ES-I3 (cell line): ENCODE measurements around the gene MIER2.

Experiments used
- H3K36me3 ChIP-seq: 2 replicates; pipeline ENCODE4 v1.6.1; 2013; ENCODE audit warnings: mild to moderate bottlenecking, low read length, control low read depth, moderate library complexity; ENCODE audit not compliant: insufficient read depth
- H3K4me1 ChIP-seq: 2 replicates; pipeline ENCODE4 v1.6.1; 2013; ENCODE audit warnings: mild to moderate bottlenecking, control low read depth, low read length; ENCODE audit not compliant: insufficient read depth
- H3K9ac ChIP-seq: 2 replicates; pipeline ENCODE4 v1.6.1; 2013; ENCODE audit warnings: low read depth, mild to moderate bottlenecking, low read length, moderate library complexity
- H3K9me3 ChIP-seq: 2 replicates; pipeline ENCODE4 v1.6.1; 2013; ENCODE audit warnings: mild to moderate bottlenecking, low read length, moderate library complexity; ENCODE audit not compliant: control insufficient read depth, insufficient read depth

The MIER2 gene

GRCh38 chr19:339262-339887, 5.2 kb downstream of the MIER2 start:
- no peaks in the 10 kb centered on the region for H3K36me3 ChIP-seq

GRCh38 chr19:338421-338820, 6.2 kb downstream of the MIER2 start:
- no peak overlapping the region; the same call in 1 of the 2 replicates for H3K9ac ChIP-seq
- peaks cover 12% of the 10 kb centered on the region; the same call in 1 of the 2 replicates for H3K4me1 ChIP-seq
- H3K36me3 ChIP-seq = no peaks in the 10 kb centered on the region; the same call in 1 of the 2 replicates
- H3K9me3 ChIP-seq = no peaks in the 10 kb centered on the region

More at GRCh38 chr19:339262-339887, 5.2 kb downstream of the MIER2 start:
- Histone ChIP-seq H3K4me1 (peaks cover 12% of the 10 kb centered on the region; the same call in 1 of the 2 replicates), H3K9me3 (no peaks in the 10 kb centered on the region), H3K9ac (no peak overlapping the region)

GRCh38 chr19:336067-336614, 8.5 kb downstream of the MIER2 start:
- Histone ChIP-seq H3K4me1 (no peaks in the 10 kb centered on the region), H3K36me3 (no peaks in the 10 kb centered on the region; the same call in 1 of the 2 replicates), H3K9ac (no peak overlapping the region), H3K9me3 (no peaks in the 10 kb centered on the region)

- peaks cover 3% of the 10 kb centered on the region for H3K36me3 ChIP-seq
- H3K9me3 ChIP-seq = no peaks in the 10 kb centered on the region
Measured at GRCh38 chr19:335486-336066, 9.0 kb downstream of the MIER2 start.

GRCh38 chr19:335072-335471, 9.5 kb downstream of the MIER2 start:
- Histone ChIP-seq H3K9ac (no peak overlapping the region), H3K36me3 (peaks cover 4% of the 10 kb centered on the region), H3K9me3 (no peaks in the 10 kb centered on the region), H3K4me1 (no peaks in the 10 kb centered on the region)

More at GRCh38 chr19:335486-336066, 9.0 kb downstream of the MIER2 start:
- Histone ChIP-seq H3K9ac (no peak overlapping the region), H3K4me1 (no peaks in the 10 kb centered on the region)

GRCh38 chr19:334296-335071, 10.1 kb downstream of the MIER2 start:
- Histone ChIP-seq H3K4me1 (no peaks in the 10 kb centered on the region), H3K36me3 (peaks cover 5% of the 10 kb centered on the region), H3K9me3 (no peaks in the 10 kb centered on the region), H3K9ac (no peak overlapping the region)

- peaks cover 28% of the 10 kb centered on the region for H3K36me3 ChIP-seq
- H3K9ac ChIP-seq = no peak overlapping the region
- no peaks in the 10 kb centered on the region for H3K4me1 ChIP-seq
- 0 out of 2 replicates have a peak, but pooled peaks cover 4% of the 10 kb centered on the region for H3K9me3 ChIP-seq
Measured at GRCh38 chr19:330503-330902, 14.1 kb downstream of the MIER2 start.

- Histone ChIP-seq H3K4me1 (no peaks in the 10 kb centered on the region), H3K9ac (no peak overlapping the region), H3K9me3 (0 out of 2 replicates have a peak, but pooled peaks cover 4% of the 10 kb centered on the region), H3K36me3 (peaks cover 28% of the 10 kb centered on the region)
Measured at GRCh38 chr19:329876-330275, 14.7 kb downstream of the MIER2 start.

- Histone ChIP-seq H3K9me3 (0 out of 2 replicates have a peak, but pooled peaks cover 4% of the 10 kb centered on the region), H3K9ac (no peak overlapping the region), H3K36me3 (peaks cover 31% of the 10 kb centered on the region), H3K4me1 (no peaks in the 10 kb centered on the region)
Measured at GRCh38 chr19:328025-328505, 16.5 kb downstream of the MIER2 start.

GRCh38 chr19:327291-328024, 17.1 kb downstream of the MIER2 start:
- Histone ChIP-seq H3K4me1 (no peaks in the 10 kb centered on the region), H3K36me3 (peaks cover 34% of the 10 kb centered on the region), H3K9me3 (0 out of 2 replicates have a peak, but pooled peaks cover 4% of the 10 kb centered on the region), H3K9ac (no peak overlapping the region)

- 0 out of 2 replicates have a peak, but pooled peaks cover 4% of the 10 kb centered on the region for H3K9me3 ChIP-seq
- H3K9ac ChIP-seq = no peak overlapping the region
- peaks cover 38% of the 10 kb centered on the region for H3K36me3 ChIP-seq
- no peaks in the 10 kb centered on the region for H3K4me1 ChIP-seq
Measured at GRCh38 chr19:326871-327270, 17.7 kb downstream of the MIER2 start.

- Histone ChIP-seq H3K36me3 (peaks cover 38% of the 10 kb centered on the region), H3K9ac (no peak overlapping the region), H3K4me1 (no peaks in the 10 kb centered on the region), H3K9me3 (0 out of 2 replicates have a peak, but pooled peaks cover 4% of the 10 kb centered on the region)
Measured at GRCh38 chr19:325937-326565, 18.5 kb downstream of the MIER2 start.

- Histone ChIP-seq H3K9me3 (peaks cover 10% of the 10 kb centered on the region; the same call in 1 of the 2 replicates), H3K9ac (no peak overlapping the region), H3K36me3 (peaks cover 37% of the 10 kb centered on the region), H3K4me1 (no peaks in the 10 kb centered on the region)
Measured at GRCh38 chr19:325173-325936, 19.2 kb downstream of the MIER2 start.
